Liver (tissue), 9 donors: ENCODE results near the gene DNAJA3. TPM values are rescaled to one million over a fixed set of nuclear protein-coding genes. Genes with fewer than 3 reads are reported as not detected.

Source experiments
- DNase-seq: peaks from one replicate; pipeline ENCODE4 v3.0.0-alpha.2; 2017; ENCODE audit warnings: low spot score
- H3K27ac ChIP-seq, 2 donors: one replicate each; pipeline ENCODE4 v1.7.0; 2013; ENCODE audit warnings: inconsistent platforms in 2 of 2, low read length in 2 of 2, control low read depth in 1 of 2, low read depth in 1 of 2, mild to moderate bottlenecking in 1 of 2
- H3K27me3 ChIP-seq, 4 donors: one replicate each; pipeline versions ENCODE4 v1.6.1 to v1.7.0; 2013; ENCODE audit warnings: low read length in 3 of 4, inconsistent platforms in 1 of 4, mild to moderate bottlenecking in 1 of 4, moderate library complexity in 1 of 4; ENCODE audit not compliant: control insufficient read depth in 4 of 4, insufficient read depth in 4 of 4
- H3K36me3 ChIP-seq, 4 donors: one replicate each; pipeline versions ENCODE4 v1.6.1 to v1.7.0; 2013; ENCODE audit warnings: low read length in 3 of 4, mild to moderate bottlenecking in 3 of 4, low read depth in 1 of 4, moderate library complexity in 1 of 4; ENCODE audit not compliant: control insufficient read depth in 4 of 4, insufficient read depth in 3 of 4
- H3K4me1 ChIP-seq, 4 donors: one replicate each; pipeline versions ENCODE4 v1.6.1 to v1.7.0; 2013; ENCODE audit warnings: low read length in 3 of 4, mild to moderate bottlenecking in 3 of 4, moderate library complexity in 1 of 4; ENCODE audit not compliant: control insufficient read depth in 4 of 4, insufficient read depth in 4 of 4
- H3K4me3 ChIP-seq, 3 donors: one replicate each; pipeline versions ENCODE4 v1.6.1 to v1.7.0; 2013; ENCODE audit warnings: low read length in 3 of 3, control low read depth in 1 of 3, low read depth in 1 of 3, mild to moderate bottlenecking in 1 of 3
- H3K9ac ChIP-seq, 2 donors: one replicate each; pipeline ENCODE4 v1.7.0; 2013; ENCODE audit warnings: low read length in 2 of 2, mild to moderate bottlenecking in 2 of 2, moderate library complexity in 2 of 2, control low read depth in 1 of 2, low read depth in 1 of 2
- H3K9me3 ChIP-seq, 4 donors: one replicate each; pipeline versions ENCODE4 v1.6.1 to v1.7.0; 2013; ENCODE audit warnings: low read length in 3 of 4; ENCODE audit not compliant: control insufficient read depth in 4 of 4
- ATF3 ChIP-seq: IDR thresholded peaks from 2 replicates; pipeline ENCODE4 v1.6.1; 2016; ENCODE audit warnings: antibody characterized with exemption
- CTCF ChIP-seq: fragments of 150-350 bp; IDR thresholded peaks from 2 replicates; pipeline ENCODE4 v1.5.1; 2017; ENCODE audit warnings: improper control_type of control experiment, low read depth, low read length; ENCODE audit not compliant: missing input control
- EGR1 ChIP-seq, 2 donors: IDR thresholded peaks; 2 replicates each; pipeline ENCODE4 v1.6.1; 2016 to 2018; ENCODE audit warnings: antibody characterized with exemption in 2 of 2, low read depth in 2 of 2
- FOXA1 ChIP-seq: IDR thresholded peaks from 2 replicates; pipeline ENCODE4 v1.6.1; 2016; ENCODE audit warnings: antibody characterized with exemption
- FOXA2 ChIP-seq: IDR thresholded peaks from 2 replicates; pipeline ENCODE4 v1.6.1; 2016; ENCODE audit warnings: antibody characterized with exemption
- GABPA ChIP-seq, 2 donors: IDR thresholded peaks in 1 of 2; conservative IDR thresholded peaks in 1 of 2; 2 replicates each; pipeline ENCODE4 v1.6.1; 2016; ENCODE audit warnings: antibody characterized with exemption in 2 of 2, mild to moderate bottlenecking in 1 of 2, moderate library complexity in 1 of 2
- HNF4G ChIP-seq: IDR thresholded peaks from 2 replicates; pipeline ENCODE4 v1.6.1; 2016; ENCODE audit warnings: antibody characterized with exemption
- JUND ChIP-seq, 2 donors: IDR thresholded peaks; 2 replicates each; pipeline ENCODE4 v1.6.1; 2016; ENCODE audit warnings: antibody characterized with exemption in 2 of 2
- MAX ChIP-seq: IDR thresholded peaks from 2 replicates; pipeline ENCODE4 v1.6.1; 2016; ENCODE audit warnings: antibody characterized with exemption
- RAD21 ChIP-seq, 2 donors: IDR thresholded peaks; 2 replicates each; pipeline ENCODE4 v1.6.1; 2016; ENCODE audit warnings: antibody characterized with exemption in 2 of 2, mild to moderate bottlenecking in 2 of 2
- REST ChIP-seq: IDR thresholded peaks from 2 replicates; pipeline ENCODE4 v1.6.1; 2016; ENCODE audit warnings: antibody characterized with exemption, mild to moderate bottlenecking
- RXRA ChIP-seq, 2 donors: IDR thresholded peaks; 2 replicates each; pipeline ENCODE4 v1.6.1; 2017 to 2018; ENCODE audit warnings: antibody characterized with exemption in 2 of 2, mild to moderate bottlenecking in 1 of 2
- SP1 ChIP-seq: IDR thresholded peaks from 2 replicates; pipeline ENCODE4 v1.6.1; 2018; ENCODE audit warnings: antibody characterized with exemption, mild to moderate bottlenecking
- TAF1 ChIP-seq: conservative IDR thresholded peaks from 2 replicates; pipeline ENCODE4 v1.6.1; 2016; ENCODE audit warnings: antibody characterized with exemption, mild to moderate bottlenecking
- YY1 ChIP-seq: IDR thresholded peaks from 2 replicates; pipeline ENCODE4 v1.6.1; 2016; ENCODE audit warnings: antibody characterized with exemption, mild to moderate bottlenecking
- ZBTB33 ChIP-seq: IDR thresholded peaks from 2 replicates; pipeline ENCODE4 v1.6.1; 2016; ENCODE audit warnings: antibody characterized with exemption
- WGBS: extraction: QIAGEN DNeasy Blood & Tissue Kit; methylation state at CpG from one replicate; pipeline ENCODE4 v1.1.7; 2013; 5-methylcytosine and 5-hydroxymethylcytosine counted together
- polyA plus RNA-seq, 2 donors: library from polyadenylated mRNA; stranded (reverse) in 1 of 2; unstranded in 1 of 2; fragments of 200-250 nt in 1 of 2; fragments of >200 nt in 1 of 2; fragmentation: Nextera tagmentation in 1 of 2; extraction: Ambion mirVana in 1 of 2; gene quantifications; one replicate each; pipeline versions ENCODE4 v1.2.1 to v1.2.3, GENCODE V29; 2013 to 2015
- total RNA-seq, 2 donors: library from RNA; depleted of rRNA; stranded (reverse); fragments of >200 nt; gene quantifications; one replicate each; pipeline ENCODE4 v1.2.3, GENCODE V29; 2014
- donor health status: healthy.
- donor health status: healthy.
- donor health status: healthy.
- donor health status: healthy.
- donor health status: healthy.

The DNAJA3 gene
- total and polyA plus RNA-seq, 4 donors: 39.6 to 86.3 (median 65.6) TPM

- TF ChIP-seq EGR1 (IDR thresholded peaks at IDR 0.05; ENCODE audit: low read depth in 2 of 2) (no peak), CTCF (no peak)
These were observed 70.6 kb downstream of the DNAJA3 start (continued) for GRCh38 chr16:4496305-4496704.

- Histone ChIP-seq H3K9me3 (no peaks in the 10 kb centered on the region), H3K27me3 (no peaks in the 10 kb centered on the region), H3K4me3 (no peak overlapping the region), H3K9ac (no peak overlapping the region), H3K4me1 (peaks cover 7 to 20% (median 8%) of the 10 kb centered on the region in 4 donors), H3K36me3 (peaks cover 0 to 3% (median 1%) of the 10 kb centered on the region in 4 donors), H3K27ac (no peak overlapping the region)
- WGBS: 82% methylated on average over 8 of the region's 8 CpGs
- DNase-seq: no peak
- no peak for TF ChIP-seq CTCF
- no peak for TF ChIP-seq EGR1 (IDR thresholded peaks at IDR 0.05; ENCODE audit: low read depth in 2 of 2)
- TF ChIP-seq MAX: no peak
- TF ChIP-seq YY1: no peak
- TF ChIP-seq GABPA (IDR thresholded peaks at IDR 0.05 in 1 of 2, conservative IDR thresholded peaks at IDR 0.05 in 1 of 2): no peak
- TF ChIP-seq SP1: no peak
- TF ChIP-seq TAF1: no peak
- TF ChIP-seq HNF4G: no peak
- TF ChIP-seq FOXA1: no peak
- no peak for TF ChIP-seq JUND (IDR thresholded peaks at IDR 0.05)
- no peak for TF ChIP-seq RXRA (IDR thresholded peaks at IDR 0.05)
- TF ChIP-seq ZBTB33: no peak
- TF ChIP-seq RAD21 (IDR thresholded peaks at IDR 0.05): no peak
- TF ChIP-seq ATF3: no peak
- TF ChIP-seq FOXA2: no peak
- no peak for TF ChIP-seq REST
These were observed 73.0 kb downstream of the DNAJA3 start for GRCh38 chr16:4498546-4499195.
